ENCODE results near the gene LDAH.

LDAH gene

DNA sequence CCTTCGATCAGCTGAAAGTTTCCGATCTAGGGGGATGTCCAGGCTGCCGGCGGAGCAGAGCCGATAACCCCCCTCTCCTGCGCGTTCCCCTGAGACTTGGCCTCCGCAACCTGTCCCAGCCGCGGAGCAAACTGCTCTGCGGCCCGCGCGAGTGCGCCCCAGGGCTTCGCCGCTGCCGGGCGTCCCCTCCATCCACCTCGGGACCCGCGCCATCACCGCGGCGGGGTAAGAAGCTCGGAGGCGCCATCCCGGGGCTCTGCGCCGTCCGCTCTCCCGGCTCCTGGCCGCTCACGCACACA lies 156.9 kb downstream of the LDAH start:
- no peak for DNase-seq

DNA sequence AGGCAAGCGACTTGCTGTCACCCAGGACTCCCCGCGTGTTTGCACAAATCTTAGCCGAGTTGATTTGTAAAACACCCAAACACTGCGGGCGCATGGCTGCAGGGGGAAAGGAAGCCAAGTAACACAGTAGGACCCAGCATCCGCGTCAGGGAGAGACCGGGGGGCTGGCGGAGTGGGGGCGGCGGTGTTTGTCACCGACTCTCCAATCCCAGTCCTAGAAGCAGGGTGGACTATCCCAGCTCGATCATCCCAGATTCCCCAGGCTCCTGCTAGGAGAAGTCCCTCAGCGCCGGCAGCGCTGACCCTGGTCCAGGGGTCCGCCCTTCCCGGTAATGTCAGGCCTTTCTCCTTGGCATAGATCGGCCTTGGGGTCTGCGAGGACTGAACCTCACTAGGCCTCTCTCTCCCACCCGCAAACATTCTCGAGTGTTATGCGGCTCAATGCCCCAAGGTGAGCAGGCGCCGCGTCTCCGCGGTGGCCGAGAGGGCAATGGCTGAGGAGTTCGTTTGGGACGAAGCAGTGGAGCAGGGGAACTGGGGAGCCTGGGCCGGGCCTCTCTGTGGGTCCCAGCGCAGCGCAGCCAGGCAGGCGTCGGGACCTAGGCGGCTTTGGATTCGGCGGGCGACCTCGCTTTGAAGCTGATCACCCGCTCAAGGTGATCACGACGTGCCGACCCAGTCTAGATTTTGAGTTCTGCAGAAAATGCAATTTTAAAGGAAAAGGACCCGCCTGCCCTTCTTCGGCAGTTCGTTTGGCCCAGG lies 157.5 kb downstream of the LDAH start:
- DNase-seq = peak; percentile 26

DNA sequence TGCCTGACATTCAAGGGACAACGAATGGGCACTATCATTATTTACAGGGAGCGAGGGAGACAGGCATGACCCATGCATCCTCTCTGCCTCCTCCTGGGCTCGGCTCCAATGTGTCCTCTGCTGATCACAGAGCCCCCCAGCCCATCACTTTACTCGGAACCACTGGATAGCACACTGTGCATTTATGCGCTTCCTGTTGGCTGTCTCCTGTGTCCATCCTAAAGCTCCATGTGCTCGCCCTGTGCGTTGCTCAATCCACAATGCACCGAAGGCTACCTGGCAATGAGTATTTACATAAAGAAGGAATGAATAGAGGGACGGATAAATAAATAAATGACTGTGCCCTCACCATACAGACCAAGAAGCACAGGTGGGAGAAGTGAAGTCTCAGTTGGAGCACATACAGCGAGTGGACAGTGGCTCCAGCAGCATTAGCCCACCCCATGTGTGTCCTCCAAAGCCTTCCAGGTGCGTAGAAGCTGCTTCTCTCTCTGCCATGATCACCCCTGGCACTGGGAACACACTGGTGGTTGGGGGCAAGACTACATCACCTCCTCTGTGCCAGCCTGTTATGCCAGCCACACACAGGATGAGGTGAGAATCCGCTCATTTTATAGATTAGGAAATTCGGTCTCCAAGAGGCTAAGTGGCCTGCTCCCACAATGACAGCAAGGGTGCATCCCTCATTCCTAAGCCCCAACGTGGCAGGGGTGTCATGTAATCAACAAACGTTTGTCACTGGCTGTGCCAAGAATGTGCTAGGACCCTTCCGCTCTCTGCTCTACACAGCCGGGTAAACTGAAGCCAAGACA lies 158.3 kb downstream of the LDAH start:
- DNase-seq = no peak

DNA sequence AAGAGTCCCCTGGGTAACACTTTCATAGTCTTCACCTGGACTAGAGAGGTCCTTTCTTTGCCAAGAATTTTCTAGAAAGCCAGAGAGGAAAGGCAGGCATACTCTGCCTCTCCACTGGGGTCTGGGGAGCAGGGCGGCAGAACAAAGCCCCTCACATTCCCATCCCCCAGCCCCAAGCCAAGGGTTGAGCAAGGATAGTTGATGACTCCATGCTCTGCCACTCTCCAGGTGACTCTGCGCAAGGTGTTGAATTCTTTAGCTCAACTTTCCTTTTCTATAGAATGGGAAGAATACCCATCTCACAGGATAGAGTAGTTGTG lies 158.9 kb downstream of the LDAH start:
- no peak for DNase-seq

DNA sequence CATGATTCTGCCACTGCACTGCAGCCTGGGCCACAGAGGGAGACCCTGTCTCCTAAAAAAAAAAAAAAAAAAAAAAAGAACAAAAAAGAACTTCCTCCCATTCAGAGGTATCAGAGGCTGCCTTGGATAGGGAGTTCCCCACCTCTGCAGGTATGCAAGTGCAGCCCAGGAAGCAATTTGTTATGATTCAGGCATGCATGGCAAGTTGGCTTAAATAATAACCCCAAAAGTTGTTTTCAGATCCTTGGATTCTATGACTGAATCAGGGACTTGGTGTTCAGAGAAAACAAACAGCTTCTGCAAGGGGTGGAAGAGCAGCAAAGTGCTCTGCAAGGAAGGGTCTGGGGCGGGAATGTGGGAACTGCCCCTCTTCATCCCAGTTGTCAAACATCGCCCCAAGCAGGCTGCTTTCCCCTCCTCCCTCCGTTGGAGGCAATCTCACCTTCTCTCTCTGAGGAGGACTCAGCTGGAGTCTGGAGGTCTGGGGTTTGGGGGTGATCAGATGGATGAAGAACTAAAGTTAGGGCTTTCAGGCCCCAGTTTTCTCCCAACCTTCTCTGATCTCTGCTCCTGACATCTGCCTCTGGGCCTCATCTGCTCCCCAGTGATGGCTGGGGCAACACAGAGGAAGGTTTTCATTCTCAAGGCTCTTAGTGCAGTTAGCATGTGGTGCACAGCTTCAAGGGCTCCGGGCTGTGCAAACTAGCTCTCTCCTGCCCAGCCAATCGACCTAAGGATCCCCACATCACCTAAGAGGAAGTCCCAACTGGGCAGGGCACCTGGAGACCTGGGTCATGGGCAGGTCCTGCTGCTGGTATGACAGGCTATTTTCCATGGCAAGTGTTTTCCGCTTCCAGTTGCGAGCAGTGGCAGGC lies 159.5 kb downstream of the LDAH start:
- peak; percentile 36 for DNase-seq

DNA sequence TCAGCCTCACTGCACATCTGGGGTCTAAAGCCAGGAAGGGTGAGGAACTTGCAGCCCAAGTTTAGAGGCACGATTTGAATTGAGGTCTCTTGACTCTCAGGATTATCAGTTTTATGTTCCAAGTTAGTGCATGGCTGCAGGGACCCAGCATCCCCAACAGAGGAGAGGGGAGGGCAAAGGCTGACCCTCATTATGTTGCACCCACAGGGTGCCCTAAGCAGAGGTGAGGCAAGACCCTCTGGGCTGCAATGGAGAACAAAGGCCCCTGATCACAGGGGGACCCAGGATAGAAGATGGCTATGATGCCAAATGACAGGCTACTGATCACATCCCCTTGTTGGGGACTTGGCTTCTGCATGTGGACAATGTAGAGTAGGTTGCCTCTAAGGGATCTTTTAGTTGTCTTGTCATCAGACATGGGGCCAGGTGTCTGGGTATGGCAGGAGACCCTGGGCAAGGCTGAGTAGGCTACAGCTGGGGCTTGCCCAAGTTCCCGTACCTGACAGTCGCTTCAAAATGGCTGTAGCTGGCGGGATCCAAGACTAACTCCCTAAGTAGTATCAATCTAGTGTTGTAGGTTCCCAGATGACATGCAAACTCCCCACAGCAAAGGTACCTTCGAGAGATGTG lies 160.5 kb downstream of the LDAH start:
- no peak for DNase-seq

DNA sequence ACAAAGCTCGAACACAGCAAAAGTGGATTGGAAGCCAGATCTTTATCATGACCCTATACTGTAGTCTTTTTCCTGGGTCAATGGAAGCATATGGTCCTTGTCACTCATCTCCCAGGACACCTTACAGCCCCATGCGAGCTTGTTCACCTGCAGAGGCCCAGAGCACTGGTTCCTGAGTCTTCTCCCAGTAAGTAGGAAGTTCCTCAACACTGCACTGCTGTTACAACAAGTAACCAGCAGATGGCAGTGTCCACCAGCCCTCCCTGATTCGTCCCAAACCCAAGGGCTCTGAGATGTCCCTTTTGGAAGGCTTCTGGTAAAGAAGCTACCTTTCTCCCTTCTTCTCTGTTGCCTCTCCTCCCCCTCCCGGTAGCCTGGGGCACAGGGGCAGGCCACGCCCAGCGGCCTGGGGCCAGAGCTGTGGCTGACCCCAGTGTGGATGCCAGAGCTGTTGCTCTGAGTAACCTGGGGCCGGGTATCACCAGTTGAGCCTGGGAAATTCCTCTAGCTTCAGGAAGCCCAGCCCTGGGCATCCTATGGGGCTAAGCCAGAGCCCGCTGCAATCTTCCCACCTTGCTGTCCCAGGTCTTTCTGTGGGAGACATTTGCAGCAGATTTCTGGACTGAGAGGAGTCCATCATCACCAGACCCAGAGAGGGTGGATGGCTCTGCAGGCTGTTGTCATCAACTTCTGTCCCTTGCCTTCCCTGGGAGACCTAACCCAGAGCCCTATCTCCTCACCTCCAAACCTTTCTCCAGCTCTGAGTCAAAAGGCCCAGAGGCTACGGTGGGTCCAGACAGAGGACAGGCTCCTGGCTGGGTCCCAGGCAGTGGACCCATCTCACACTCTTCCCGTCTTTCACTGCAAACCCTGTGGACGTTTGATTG lies 161.2 kb downstream of the LDAH start:
- peak; percentile 79 for DNase-seq

DNA sequence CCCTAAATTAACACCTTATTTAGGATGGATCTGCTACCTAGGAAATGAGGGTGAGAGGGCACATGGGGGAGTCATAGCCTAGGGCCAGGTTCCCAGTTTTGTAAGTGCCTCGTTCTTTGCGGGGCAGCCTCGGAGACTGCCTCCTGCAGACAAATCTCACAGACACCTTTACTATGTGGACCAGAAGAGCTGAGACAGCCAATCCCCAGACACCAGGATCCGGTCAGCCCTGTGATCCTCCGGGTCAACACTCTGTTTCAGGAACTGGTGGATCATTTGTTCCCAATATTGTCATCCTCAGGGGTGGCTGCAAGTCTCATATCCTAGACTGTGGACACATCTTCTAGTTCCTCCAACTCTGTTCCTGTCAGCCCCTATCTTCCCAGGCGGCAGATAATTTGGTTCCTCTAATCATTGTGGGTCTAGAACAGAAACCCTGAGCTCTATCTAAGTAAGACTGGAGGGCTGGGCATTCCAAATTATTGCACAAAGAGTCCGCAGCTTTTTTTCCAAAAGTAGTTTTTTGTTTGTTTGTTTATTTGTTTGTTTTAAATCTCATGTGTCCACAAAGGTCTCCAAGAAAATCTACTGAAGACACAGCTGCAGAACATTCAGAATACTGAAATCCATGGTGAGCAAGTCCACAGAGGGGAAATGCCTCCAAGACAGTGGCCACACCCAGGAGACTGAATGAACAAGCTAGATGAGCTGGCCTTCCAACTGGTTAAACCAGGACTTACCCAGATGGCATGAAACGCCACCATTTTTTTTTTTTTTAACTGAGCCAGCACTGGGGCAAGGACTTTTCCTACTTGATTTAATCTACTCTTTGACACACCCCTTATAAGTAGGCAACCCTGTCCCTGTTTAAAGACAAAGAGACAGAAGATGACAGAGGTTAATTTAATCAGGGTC lies 162.1 kb downstream of the LDAH start:
- no peak for DNase-seq

DNA sequence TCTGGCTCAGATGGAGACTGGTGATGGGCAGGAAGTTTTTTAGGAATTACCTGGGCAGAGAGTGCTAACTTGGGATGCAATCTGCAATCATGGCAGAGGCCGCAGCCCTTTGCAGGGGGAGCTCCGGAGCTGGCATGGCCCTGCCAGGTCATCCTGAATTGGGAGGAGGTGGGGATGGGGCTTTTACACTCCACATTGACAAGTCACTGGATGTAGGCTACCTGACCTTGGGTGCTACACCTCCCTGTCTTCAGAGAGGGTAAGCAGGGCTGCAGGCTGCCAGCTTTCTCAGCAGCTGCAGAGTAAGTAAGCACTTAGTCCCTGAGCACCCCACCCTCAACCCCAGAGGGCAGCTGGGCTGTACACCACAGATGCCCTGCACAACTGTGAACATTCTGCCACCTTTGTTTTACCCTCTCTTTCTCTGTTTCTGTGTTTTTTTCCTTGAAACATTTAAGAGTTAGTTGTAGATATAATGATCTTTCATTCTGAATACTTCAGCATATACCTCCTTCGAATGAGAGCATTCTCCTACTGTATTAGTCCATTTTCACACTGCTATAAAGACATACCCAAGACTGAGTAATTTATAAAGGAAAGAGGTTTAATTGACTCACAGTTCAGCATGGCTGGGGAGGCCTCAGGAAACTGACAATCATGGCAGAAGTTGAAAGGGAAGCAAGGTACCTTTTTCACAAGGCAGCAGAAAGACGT lies 165.2 kb downstream of the LDAH start:
- DNase-seq = peak; percentile 26

DNA sequence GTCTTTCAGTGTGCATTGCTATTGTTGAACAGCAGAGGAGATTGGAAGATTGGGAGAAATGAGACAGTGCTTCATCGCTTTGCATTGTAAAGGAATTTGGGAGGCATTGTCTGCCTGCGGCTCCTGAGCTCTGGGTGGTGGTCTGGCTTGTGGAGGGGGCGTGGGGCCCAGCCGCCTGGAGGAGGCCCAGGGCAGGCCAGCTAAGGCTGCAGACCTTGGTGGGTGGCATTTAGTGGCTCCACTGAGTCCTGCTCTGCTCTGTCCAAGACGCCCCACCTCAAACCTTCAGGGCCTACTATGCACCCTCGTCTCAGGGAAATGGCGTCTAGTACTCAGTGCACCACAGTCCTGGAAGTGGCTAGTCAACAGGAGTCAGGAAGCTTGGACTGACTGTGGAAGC lies 166.3 kb downstream of the LDAH start:
- no peak for DNase-seq

DNA sequence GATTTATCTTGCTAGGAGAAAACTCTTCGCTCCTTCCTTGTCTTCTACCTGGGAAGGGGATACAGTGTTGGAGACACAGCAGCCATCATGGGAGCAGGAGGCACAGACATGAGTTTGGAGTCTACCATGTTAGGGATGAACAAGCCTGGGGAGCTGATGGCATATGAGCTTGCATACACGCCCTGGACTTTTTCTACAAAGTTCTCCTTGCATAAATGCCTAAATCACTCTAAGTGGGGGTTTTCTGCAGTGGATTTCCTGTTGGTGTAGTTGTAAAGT lies 168.4 kb downstream of the LDAH start:
- DNase-seq = peak; percentile 11

DNA sequence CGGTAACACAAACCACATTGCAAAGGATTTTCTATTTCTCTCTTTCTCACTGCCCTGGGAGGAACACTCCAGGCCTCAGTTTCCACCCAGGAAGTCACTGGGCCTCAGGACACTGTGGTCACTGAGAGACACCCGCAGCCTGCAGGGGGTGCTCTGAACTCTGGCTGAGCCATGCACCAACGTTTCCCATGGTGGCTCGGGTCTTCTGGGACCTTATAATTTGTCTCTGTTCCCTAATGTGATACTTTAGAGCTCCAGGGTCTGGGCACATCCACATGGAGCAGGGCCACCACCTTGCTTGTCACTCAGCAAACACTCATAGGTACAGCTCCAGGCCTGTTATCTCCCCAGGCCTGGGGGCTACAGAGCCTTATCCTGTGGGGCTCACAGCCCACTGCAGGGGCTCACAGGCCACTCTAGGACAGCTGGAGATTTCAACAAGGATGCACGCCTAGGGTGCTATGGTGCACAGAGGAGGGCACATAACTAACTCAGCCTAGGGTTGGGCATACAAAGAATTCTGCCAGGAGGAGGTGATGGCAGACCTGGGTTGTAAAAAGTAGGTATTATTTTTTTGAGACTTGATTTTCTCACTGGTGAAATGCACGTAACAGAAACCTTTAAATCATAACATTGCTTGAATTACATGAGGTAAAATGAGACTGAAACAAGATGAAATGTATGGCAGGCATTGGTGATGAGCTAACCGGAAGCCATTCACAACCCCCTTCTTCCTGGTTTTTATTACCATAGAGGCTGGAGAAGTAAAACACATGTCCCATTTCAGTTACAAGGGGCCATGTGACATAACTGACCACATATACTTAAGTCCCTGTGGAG lies 169.0 kb downstream of the LDAH start:
- DNase-seq = no peak

DNA sequence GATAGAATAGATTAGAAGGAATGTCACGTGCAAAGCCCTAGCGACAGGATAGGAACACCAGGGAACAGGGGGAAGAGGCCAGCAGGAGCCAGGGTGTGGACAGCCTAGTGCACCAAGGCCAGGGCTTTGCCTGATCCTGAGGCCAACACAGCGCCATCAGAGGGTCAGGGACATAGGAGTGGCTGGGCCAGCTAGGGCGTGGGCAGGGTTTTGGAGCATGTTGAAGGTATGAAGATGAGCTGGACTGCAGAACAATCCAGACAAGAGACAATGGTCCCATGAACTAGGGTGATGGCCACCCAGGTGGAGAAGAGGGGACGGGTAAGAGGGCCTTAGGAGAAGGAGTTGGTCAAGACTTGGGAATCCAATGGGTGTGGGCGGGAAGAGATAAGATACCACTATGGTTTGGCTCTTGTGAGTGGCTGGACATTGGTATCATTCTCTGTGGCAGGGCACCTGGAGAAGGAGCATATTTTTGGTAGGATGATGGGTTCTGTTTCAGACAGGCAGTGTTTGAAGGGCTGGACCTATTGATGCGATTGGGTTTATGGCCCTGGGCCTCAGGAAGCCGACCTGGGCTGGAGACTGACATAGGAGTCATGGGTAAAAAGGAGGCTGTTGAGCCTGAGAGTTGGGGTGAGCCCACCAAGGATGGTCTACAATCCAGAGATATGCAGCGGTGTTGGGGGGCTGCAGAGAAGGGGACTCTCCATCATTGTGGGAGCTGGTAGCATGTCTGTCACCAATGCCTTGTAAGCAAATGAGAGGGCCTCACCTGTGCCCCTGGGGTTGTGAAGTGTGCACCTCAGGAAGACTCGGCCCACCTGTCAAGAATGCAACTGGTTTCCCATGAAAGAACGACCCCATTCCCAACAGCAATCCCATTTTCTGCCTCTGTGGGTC lies 170.0 kb downstream of the LDAH start:
- DNase-seq = no peak

DNA sequence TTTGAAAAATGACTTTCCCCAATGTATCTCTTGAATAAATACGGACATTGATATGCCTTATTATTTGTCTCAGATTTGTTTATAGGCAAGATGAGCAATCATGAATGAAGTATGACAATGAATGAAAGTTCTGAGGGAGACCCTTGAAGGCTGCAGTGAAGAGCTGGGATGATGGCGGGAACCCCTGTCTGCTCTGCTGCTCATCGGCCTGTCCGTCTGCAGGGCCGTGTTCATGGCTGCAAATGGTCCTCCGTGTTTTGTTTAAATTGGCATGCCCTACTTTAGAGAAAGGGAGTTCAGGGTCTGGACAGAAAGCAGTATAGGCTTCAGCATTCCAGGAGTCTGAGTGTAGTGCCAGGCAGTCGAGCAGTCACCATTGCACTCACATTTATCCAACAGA lies 170.8 kb downstream of the LDAH start:
- no peak for DNase-seq

DNA sequence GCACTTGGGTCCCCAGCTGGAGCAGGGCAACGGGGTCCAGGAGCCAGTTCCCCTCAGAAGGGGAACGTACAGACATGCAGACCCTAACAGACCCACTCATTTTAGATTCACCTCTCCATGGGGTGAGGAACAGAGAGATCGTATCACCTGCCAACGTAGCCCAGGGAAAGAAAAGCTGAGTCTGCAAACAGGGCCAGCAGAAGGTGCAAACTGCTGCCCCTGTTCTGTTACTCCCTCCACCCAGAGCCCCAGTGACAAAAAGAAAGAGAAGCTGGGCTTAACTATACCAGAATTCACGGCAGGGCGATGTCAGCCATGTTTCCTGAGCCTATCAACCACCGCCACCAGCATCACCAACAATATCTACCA lies 171.2 kb downstream of the LDAH start:
- DNase-seq = no peak

DNA sequence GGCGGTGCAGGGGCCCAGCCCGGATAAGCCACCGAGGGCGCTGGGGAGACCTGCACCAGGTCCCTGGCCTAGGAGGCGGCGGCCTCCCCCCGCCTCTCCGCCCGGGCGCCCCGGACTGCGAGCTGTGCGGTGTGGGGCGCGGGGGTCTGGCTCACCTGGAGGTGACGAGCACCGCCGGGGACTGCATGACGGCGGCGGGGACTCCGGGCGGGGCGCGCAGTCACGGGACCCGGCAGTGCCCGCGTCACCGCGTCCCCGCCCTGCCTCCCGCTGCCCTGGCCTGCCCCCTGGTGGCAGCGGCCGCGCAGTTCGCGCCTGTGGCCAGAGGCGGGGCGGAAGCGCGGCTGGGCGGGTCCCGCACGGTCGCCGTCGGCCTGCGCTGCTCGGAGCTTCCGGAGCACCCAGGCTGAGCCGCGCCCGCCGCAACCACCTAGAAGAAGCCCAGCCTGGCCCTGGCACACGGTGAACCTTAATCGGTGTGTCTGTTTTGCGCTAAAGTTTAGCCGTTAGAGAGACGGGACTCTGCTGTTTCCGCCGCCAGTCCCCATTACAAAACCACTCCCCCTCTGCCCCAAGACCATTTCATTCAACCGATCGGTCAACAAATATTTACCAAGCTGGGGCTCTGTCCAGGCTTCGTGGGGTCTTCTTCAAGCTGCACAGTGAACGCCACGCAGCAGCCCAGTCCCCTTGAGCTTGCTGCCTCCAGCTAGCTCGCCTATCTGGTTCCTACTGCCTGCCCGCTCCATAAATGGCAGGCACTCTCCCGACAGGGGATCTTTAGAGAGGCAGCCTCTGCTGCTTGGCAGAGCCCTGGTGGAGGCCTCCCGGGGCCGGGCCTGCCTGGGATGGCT lies 171.8 kb downstream of the LDAH start, which contains the start of gene HS1BP3:
Gene HS1BP3 (minus strand): TSS at position 222 of the 854 bp plus-strand sequence. CDS start 35 bp downstream, at position 187.
- peak; percentile 89 for DNase-seq

DNA sequence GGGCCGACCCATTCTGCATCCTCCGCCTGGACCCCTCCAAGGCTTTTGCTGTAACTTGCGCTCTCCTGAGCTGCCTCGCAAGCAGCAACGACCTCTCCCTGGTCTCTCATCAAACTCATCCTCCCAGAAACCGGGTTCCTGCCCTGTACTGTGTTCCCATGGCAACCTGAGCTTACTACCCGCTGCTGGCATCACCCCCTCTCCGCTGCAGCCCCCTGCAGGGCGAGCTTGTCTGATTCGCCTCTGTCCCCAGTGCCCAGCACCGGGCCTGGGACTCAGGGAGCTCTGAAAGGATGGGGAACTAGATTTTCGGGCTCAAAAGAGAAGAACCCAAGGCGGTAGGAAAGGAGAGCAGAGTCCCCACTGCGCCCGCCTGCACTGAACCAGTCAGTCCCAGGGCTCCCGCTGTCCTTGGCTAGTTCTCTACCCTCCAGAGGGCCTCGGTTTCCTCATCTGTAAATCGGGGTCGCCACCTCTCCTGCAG lies 172.5 kb downstream of the LDAH start:
- DNase-seq = peak; percentile 65

Measured in left hindlimb (tissue), 1 donor.